H1 (cell line): Measurements from ENCODE around the gene TAF7L. TPM values are rescaled to one million over a fixed set of nuclear protein-coding genes. Genes with fewer than 3 reads are reported as not detected.

Experiments
- CTCF ChIA-PET: fragments of 300-600 bp; sonication (Branson Sonifier 250); formaldehyde crosslinking; loops from one replicate; lab custom pipeline; 2021; ENCODE audit not compliant: partially characterized antibody; lab: Charles Lee
- POLR2A ChIA-PET: fragments of 300-600 bp; sonication (Branson Sonifier 250); formaldehyde crosslinking; loops from one replicate; lab custom pipeline; 2021; ENCODE audit warnings: inconsistent platforms; ENCODE audit not compliant: partially characterized antibody; lab: Charles Lee
- DNase-seq, 2 experiments: peaks; one replicate each; pipeline versions ENCODE4 v3.0.0 to v3.0.0-alpha.2; 2010 to 2022; ENCODE audit warnings: low spot score in 2 of 2, low read depth in 1 of 2, mixed read lengths in 1 of 2
- FAIRE-seq: peaks from 2 replicates; lab custom pipeline; 2011; peaks lifted over from hg19 to GRCh38; lab: Jason Lieb, UNC
- H2AFZ ChIP-seq: 2 replicates; pipeline ENCODE4 v1.8.1; 2012; ENCODE audit warnings: low read length, inconsistent platforms
- H2AK5ac ChIP-seq: 2 replicates; pipeline ENCODE4 v1.6.1; 2013; ENCODE audit warnings: low read depth, low read length
- H2BK120ac ChIP-seq: replicated peaks from 2 replicates; pipeline ENCODE3; 2013; ENCODE audit warnings: low read depth, low read length, inconsistent platforms
- H2BK12ac ChIP-seq: 2 replicates; pipeline ENCODE4 v1.6.1; 2013; ENCODE audit warnings: low read depth, low read length
- H2BK15ac ChIP-seq: 2 replicates; pipeline ENCODE4 v1.6.1; 2013; ENCODE audit warnings: low read length
- H2BK20ac ChIP-seq: 2 replicates; pipeline ENCODE4 v1.6.1; 2013; ENCODE audit warnings: low read length
- H2BK5ac ChIP-seq: 2 replicates; pipeline ENCODE4 v1.6.1; 2013; ENCODE audit warnings: low read depth, low read length
- H3K14ac ChIP-seq: 2 replicates; pipeline ENCODE4 v1.6.1; 2013; ENCODE audit warnings: inconsistent platforms; ENCODE audit not compliant: insufficient read length
- H3K18ac ChIP-seq: 2 replicates; pipeline ENCODE4 v1.6.1; 2013; ENCODE audit warnings: low read length; ENCODE audit errors: extremely low read depth
- H3K23ac ChIP-seq: 2 replicates; pipeline ENCODE4 v1.6.1; 2013; ENCODE audit warnings: inconsistent platforms; ENCODE audit not compliant: insufficient read length
- H3K23me2 ChIP-seq: 2 replicates; pipeline ENCODE4 v1.6.1; 2013; ENCODE audit warnings: low read depth, low read length
- H3K27ac ChIP-seq: 2 replicates; pipeline ENCODE4 v1.6.1; 2011; ENCODE audit warnings: low read depth, low read length, inconsistent platforms
- H3K27me3 ChIP-seq, 4 experiments: replicated peaks in 1 of 4; 1 replicate in 1 of 4; 2 replicates in 3 of 4; pipeline versions ENCODE4 v1.6.1 to v1.8.1; 2011 to 2013; ENCODE audit warnings: low read length in 3 of 4, mild to moderate bottlenecking in 3 of 4, inconsistent platforms in 2 of 4, mixed read lengths in 2 of 4, moderate library complexity in 1 of 4; ENCODE audit not compliant: control insufficient read depth in 3 of 4, insufficient read depth in 3 of 4; ENCODE audit errors: extremely low read depth in 1 of 4
- H3K36me3 ChIP-seq, 4 experiments: 2 replicates each; pipeline versions ENCODE4 v1.6.1 to v1.8.1; 2011 to 2013; ENCODE audit warnings: mild to moderate bottlenecking in 4 of 4, low read length in 3 of 4, moderate library complexity in 2 of 4, control low read depth in 1 of 4, inconsistent platforms in 1 of 4; ENCODE audit not compliant: insufficient read depth in 4 of 4, control insufficient read depth in 2 of 4
- H3K4ac ChIP-seq: replicated peaks from 2 replicates; pipeline ENCODE3; 2013; ENCODE audit warnings: low read length, low read depth, mixed read lengths, inconsistent platforms; ENCODE audit not compliant: insufficient read length
- H3K4me1 ChIP-seq, 4 experiments: replicated peaks in 1 of 4; 1 replicate in 1 of 4; 2 replicates in 3 of 4; pipeline versions ENCODE4 v1.6.1 to v1.8.1; 2011 to 2013; ENCODE audit warnings: low read length in 3 of 4, inconsistent platforms in 2 of 4, mixed read lengths in 1 of 4; ENCODE audit not compliant: insufficient read depth in 4 of 4, control insufficient read depth in 3 of 4
- H3K4me2 ChIP-seq, 2 experiments: 2 replicates each; pipeline versions ENCODE4 v1.6.1 to v1.8.1; 2011 to 2013; ENCODE audit warnings: low read depth in 2 of 2, low read length in 2 of 2, control low read depth in 1 of 2, inconsistent platforms in 1 of 2, mild to moderate bottlenecking in 1 of 2; ENCODE audit not compliant: insufficient read depth in 1 of 2
- H3K4me3 ChIP-seq, 4 experiments: fragments of 200-600, 300-600 bp in 1 of 4; sonication (generic), shearing (Covaris generic), sonication (Bioruptor Twin) in 1 of 4; 2 replicates each; pipeline versions ENCODE4 v1.5.1 to v1.8.1; 2011 to 2016; ENCODE audit warnings: low read length in 4 of 4, low read depth in 3 of 4, control low read depth in 2 of 4, inconsistent platforms in 2 of 4, mild to moderate bottlenecking in 2 of 4, mixed read lengths in 1 of 4, moderate library complexity in 1 of 4; ENCODE audit not compliant: insufficient read depth in 2 of 4; ENCODE audit errors: extremely low read depth in 1 of 4
- H3K56ac ChIP-seq: replicated peaks from 2 replicates; pipeline ENCODE3; 2013; ENCODE audit warnings: low read depth, mild to moderate bottlenecking, mixed read lengths, low read length, inconsistent platforms; ENCODE audit not compliant: insufficient read length
- H3K79me1 ChIP-seq: 2 replicates; pipeline ENCODE4 v1.6.1; 2013; ENCODE audit warnings: low read depth, low read length, control low read depth
- H3K79me2 ChIP-seq, 2 experiments: 2 replicates each; pipeline versions ENCODE4 v1.6.1 to v1.8.1; 2012 to 2013; ENCODE audit warnings: low read length in 2 of 2, mild to moderate bottlenecking in 2 of 2, inconsistent platforms in 1 of 2; ENCODE audit not compliant: insufficient read depth in 2 of 2, control insufficient read depth in 1 of 2
- H3K9ac ChIP-seq, 4 experiments: replicated peaks in 1 of 4; 1 replicate in 1 of 4; 2 replicates in 3 of 4; pipeline versions ENCODE4 v1.6.1 to v1.8.1; 2011 to 2013; ENCODE audit warnings: low read depth in 3 of 4, low read length in 3 of 4, control low read depth in 2 of 4, mild to moderate bottlenecking in 2 of 4, moderate library complexity in 2 of 4, inconsistent platforms in 1 of 4; ENCODE audit errors: extremely low read depth in 1 of 4
- H3K9me3 ChIP-seq, 2 experiments: 2 replicates each; pipeline versions ENCODE4 v1.6.1 to v1.8.1; 2012 to 2013; ENCODE audit warnings: mild to moderate bottlenecking in 2 of 2, moderate library complexity in 2 of 2, control low read depth in 1 of 2, inconsistent platforms in 1 of 2, low read depth in 1 of 2, low read length in 1 of 2, mixed read lengths in 1 of 2; ENCODE audit not compliant: insufficient read depth in 2 of 2
- H4K20me1 ChIP-seq, 2 experiments: replicated peaks in 1 of 2; 2 replicates each; pipeline versions ENCODE3 to v1.8.1; 2011 to 2013; ENCODE audit warnings: inconsistent platforms in 2 of 2, low read length in 2 of 2, mild to moderate bottlenecking in 1 of 2; ENCODE audit not compliant: insufficient read depth in 2 of 2, control insufficient read depth in 1 of 2
- H4K5ac ChIP-seq: 2 replicates; pipeline ENCODE4 v1.6.1; 2013; ENCODE audit warnings: low read length, low read depth, mixed read lengths, inconsistent platforms; ENCODE audit not compliant: insufficient read length
- H4K8ac ChIP-seq: 2 replicates; pipeline ENCODE4 v1.8.0; 2013; ENCODE audit warnings: mild to moderate bottlenecking, moderate library complexity, low read length, inconsistent platforms; ENCODE audit not compliant: insufficient read depth; ENCODE audit errors: extremely low read depth
- H4K91ac ChIP-seq: replicated peaks from 2 replicates; pipeline ENCODE3; 2013; ENCODE audit warnings: low read length, mixed read lengths, inconsistent platforms; ENCODE audit not compliant: insufficient read length
- HDAC6 ChIP-seq: IDR thresholded peaks from one replicate; pipeline ENCODE4 v1.7.1; 2012; ENCODE audit warnings: low read depth, mild to moderate bottlenecking, inconsistent platforms, low read length, moderate library complexity
- YY1 ChIP-seq: IDR thresholded peaks from 2 replicates; pipeline ENCODE4 v1.6.1; 2011; ENCODE audit warnings: low read depth, mild to moderate bottlenecking, low read length
- WGBS, 2 experiments: shearing (Covaris generic) in 1 of 2; methylation state at CpG; one replicate each; pipeline versions ENCODE4 v1.1.6 to v1.1.7; 2013 to 2015; ENCODE audit warnings: low lambda C conversion rate in 2 of 2, mixed read lengths in 2 of 2, inconsistent platforms in 1 of 2, low coverage in 1 of 2, missing lambda C conversion rate in 1 of 2; ENCODE audit not compliant: insufficient replicate concordance in 2 of 2, insufficient coverage in 1 of 2, insufficient read length in 1 of 2; ENCODE audit errors: extremely low coverage in 1 of 2, missing lambda C conversion rate in 1 of 2; 5-methylcytosine and 5-hydroxymethylcytosine counted together
- polyA plus RNA-seq, 7 experiments: library from polyadenylated mRNA; depleted of rRNA in 3 of 7; stranded (reverse) in 5 of 7; unstranded in 2 of 7; fragments of >200 nt in 5 of 7; fragments of 200-250 nt in 2 of 7; gene quantifications; 1 replicate in 5 of 7; 2 replicates in 1 of 7; 4 replicates in 1 of 7; pipeline versions ENCODE4 v1.2.1 to v1.2.3, GENCODE V29; 2011 to 2013; ENCODE audit warnings: missing spikeins in 2 of 7, mixed read lengths in 2 of 7
- total RNA-seq: library from RNA; stranded (reverse); fragmentation: NEBNext Ultra II Directional; extraction: Animal tissue kit (Norgen Biotek cat#: 25700); gene quantifications from 2 replicates; pipeline ENCODE4 v1.2.1, GENCODE V29; 2021
- TF ChIP-seq, protein P1 (sequence below): IDR thresholded peaks from 2 replicates; pipeline ENCODE4 v1.6.1; 2012; ENCODE audit warnings: inconsistent platforms

Gene TAF7L
- total and polyA plus RNA-seq, 2 of the 8 experiments (the other 6 are each of a cell fraction or from before 2014, with no cell fraction given) = not detected

DNA sequence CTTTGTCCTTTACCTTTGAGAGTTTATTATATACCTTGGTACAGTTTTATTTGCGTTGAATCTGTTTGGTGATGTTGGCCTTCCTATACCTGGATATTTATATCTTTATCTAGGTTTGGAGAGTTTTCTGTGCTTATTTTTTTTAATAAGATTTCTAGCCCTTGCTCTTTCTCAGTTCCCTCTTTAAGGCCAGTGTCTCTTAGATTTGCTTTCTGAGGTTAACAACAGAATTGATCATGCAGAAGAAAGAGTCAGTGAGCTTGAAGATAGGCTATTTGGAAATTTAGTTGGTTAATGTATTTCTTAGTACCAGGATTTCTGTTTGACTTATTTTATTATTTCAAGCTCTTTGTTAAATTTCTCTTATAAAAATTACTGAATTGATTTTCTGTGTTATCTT is 12.7 kb upstream of the TAF7L start:
- WGBS, 2 experiments = 88% methylated on average over 1 of the region's 1 CpG; no CpG with 5 or more reads in 1 of the 2 experiments
- no peak overlapping the region for H3K23ac ChIP-seq
- H2AK5ac ChIP-seq = no peak overlapping the region
- H3K23me2 ChIP-seq = no peaks in the 10 kb centered on the region
- FAIRE-seq (no peak), DNase-seq (no peak)
- H2BK120ac ChIP-seq = no peak overlapping the region
- no peak overlapping the region for H4K5ac ChIP-seq
- no peak overlapping the region for H3K56ac ChIP-seq
- H3K4ac ChIP-seq = no peak overlapping the region
- H3K27ac ChIP-seq = no peak overlapping the region
- no peak overlapping the region for H2BK20ac ChIP-seq
- H3K79me1 ChIP-seq = no peaks in the 10 kb centered on the region
- no peaks in the 10 kb centered on the region for H3K27me3 ChIP-seq
- H2AFZ ChIP-seq = no peak overlapping the region
- H4K91ac ChIP-seq = no peak overlapping the region
- ChIA-PET POLR2A (no interaction called here), CTCF (no interaction called here)
- no peak overlapping the region for H3K4me3 ChIP-seq
- no peaks in the 10 kb centered on the region for H3K79me2 ChIP-seq
- H3K9ac ChIP-seq = no peak overlapping the region
- H3K18ac ChIP-seq = no peak overlapping the region
- no peaks in the 10 kb centered on the region for H3K4me1 ChIP-seq
- H3K9me3 ChIP-seq = no peaks in the 10 kb centered on the region
- H2BK5ac ChIP-seq = no peak overlapping the region
- H3K4me2 ChIP-seq = no peak overlapping the region
- no peaks in the 10 kb centered on the region for H3K36me3 ChIP-seq
- no peaks in the 10 kb centered on the region for H4K20me1 ChIP-seq
- H2BK12ac ChIP-seq = no peak overlapping the region
- no peak overlapping the region for H4K8ac ChIP-seq
- no peak overlapping the region for H2BK15ac ChIP-seq
- H3K14ac ChIP-seq = no peak overlapping the region
- TF ChIP-seq HDAC6 (no peak), YY1 (no peak)
- TF ChIP-seq, protein P1, sequence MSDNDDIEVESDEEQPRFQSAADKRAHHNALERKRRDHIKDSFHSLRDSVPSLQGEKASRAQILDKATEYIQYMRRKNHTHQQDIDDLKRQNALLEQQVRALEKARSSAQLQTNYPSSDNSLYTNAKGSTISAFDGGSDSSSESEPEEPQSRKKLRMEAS = no peak
